Activated naive CD4-positive, alpha-beta T cell treated with anti-CD3 and anti-CD28 coated beads, Interleukin-2, amount 10 ng/mL, durations not matched to agents 7 days and 5 days (primary cell): ENCODE results near the gene CALML3.
"Not testable (repeated sequence)": the region's sequence is repeated elsewhere in the genome, so short reads cannot be mapped to it uniquely, and the experiment has no call there.

Experiments used
- CTCF ChIA-PET: fragments of 350-600 bp; sonication (Branson Sonifier 250); formaldehyde crosslinking; loops from one replicate; lab custom pipeline; 2021; ENCODE audit warnings: antibody characterized with exemption; lab: Charles Lee
- DNase-seq: peaks from one replicate; pipeline ENCODE4 v3.0.0-alpha.2; 2020
- H3K27ac Mint-ChIP-seq: one replicate; pipeline ENCODE4 v1.8.0; 2021; ENCODE audit warnings: mild to moderate bottlenecking, moderate library complexity, mixed read lengths
- H3K27me3 Mint-ChIP-seq: one replicate; pipeline ENCODE4 v1.8.0; 2021; ENCODE audit warnings: mild to moderate bottlenecking, mixed read lengths
- H3K36me3 Mint-ChIP-seq: one replicate; pipeline ENCODE4 v1.8.0; 2021; ENCODE audit warnings: mixed read lengths
- H3K4me1 Mint-ChIP-seq: one replicate; pipeline ENCODE4 v1.8.0; 2021; ENCODE audit warnings: mixed read lengths
- H3K4me3 Mint-ChIP-seq: one replicate; pipeline ENCODE4 v1.8.0; 2021; ENCODE audit warnings: mild to moderate bottlenecking, moderate library complexity, mixed read lengths
- H3K9me3 Mint-ChIP-seq: one replicate; pipeline ENCODE4 v1.8.0; 2021; ENCODE audit warnings: mixed read lengths

CALML3 gene

GRCh38 chr10:5524641-5525560 lies at the start of gene CALML3:
Gene CALML3 (plus strand): TSS chr10:5524961. CDS start chr10:5525086, 125 bp downstream.
- no peak for DNase-seq
- CTCF ChIA-PET: no interaction called here
- no peaks in the 10 kb centered on the region for H3K4me1 Mint-ChIP-seq
- H3K27me3 Mint-ChIP-seq: peaks cover 22% of the 10 kb centered on the region
- H3K36me3 Mint-ChIP-seq: no peaks in the 10 kb centered on the region
- no peak within 1 kb of the TSS for H3K27ac Mint-ChIP-seq
- no peak within 1 kb of the TSS for H3K4me3 Mint-ChIP-seq
- no peaks in the 10 kb centered on the region for H3K9me3 Mint-ChIP-seq

GRCh38 chr10:5475088-5475487 lies 49.7 kb upstream of the CALML3 start:
- CTCF ChIA-PET, H3K27ac Mint-ChIP-seq, H3K9me3 Mint-ChIP-seq, H3K4me1 Mint-ChIP-seq, H3K36me3 Mint-ChIP-seq, DNase-seq, H3K4me3 Mint-ChIP-seq: not testable (repeated sequence)
- H3K27me3 Mint-ChIP-seq: peaks cover 21% of the 10 kb centered on the region

DNA sequence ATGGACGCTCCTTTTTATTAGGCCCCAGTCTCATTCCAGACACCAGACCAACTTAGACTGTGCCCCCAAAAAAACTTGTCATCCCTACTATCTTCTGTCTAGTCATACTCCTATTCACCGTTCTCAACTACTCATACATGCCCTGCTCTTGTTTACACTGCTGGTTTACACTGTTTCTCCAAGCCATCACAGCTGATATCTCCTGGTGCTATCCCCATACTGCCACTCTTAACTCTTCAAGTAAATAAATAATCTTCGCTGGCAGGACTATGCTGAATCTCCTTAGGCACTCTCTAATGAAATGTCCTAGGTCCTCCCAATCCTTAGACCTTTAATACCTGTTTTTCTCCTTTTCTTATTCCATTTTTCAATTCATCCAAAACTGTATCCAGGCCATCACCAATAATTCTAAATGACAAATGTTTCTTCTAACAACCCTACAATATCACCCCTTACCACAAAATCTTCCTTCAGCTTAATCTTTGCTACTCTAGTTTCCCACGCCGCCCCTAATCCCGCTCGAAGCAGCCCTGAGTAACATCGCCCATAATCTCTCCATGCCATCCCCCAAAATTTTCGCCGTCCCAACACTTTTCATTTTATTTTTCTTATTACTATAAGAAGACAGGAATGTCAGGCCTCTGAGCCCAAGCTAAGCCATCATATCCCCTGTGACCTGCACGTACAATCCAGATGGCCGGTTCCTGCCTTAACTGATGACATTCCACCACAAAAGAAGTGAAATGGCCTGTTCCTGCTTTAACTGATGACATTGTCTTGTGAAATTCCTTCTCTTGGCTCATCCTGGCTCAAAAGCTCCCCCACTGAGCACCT lies 48.6 kb upstream of the CALML3 start:
- H3K9me3 Mint-ChIP-seq, H3K4me3 Mint-ChIP-seq, H3K4me1 Mint-ChIP-seq, DNase-seq, CTCF ChIA-PET, H3K27ac Mint-ChIP-seq, H3K36me3 Mint-ChIP-seq: not testable (repeated sequence)
- H3K27me3 Mint-ChIP-seq: peaks cover 29% of the 10 kb centered on the region

DNA sequence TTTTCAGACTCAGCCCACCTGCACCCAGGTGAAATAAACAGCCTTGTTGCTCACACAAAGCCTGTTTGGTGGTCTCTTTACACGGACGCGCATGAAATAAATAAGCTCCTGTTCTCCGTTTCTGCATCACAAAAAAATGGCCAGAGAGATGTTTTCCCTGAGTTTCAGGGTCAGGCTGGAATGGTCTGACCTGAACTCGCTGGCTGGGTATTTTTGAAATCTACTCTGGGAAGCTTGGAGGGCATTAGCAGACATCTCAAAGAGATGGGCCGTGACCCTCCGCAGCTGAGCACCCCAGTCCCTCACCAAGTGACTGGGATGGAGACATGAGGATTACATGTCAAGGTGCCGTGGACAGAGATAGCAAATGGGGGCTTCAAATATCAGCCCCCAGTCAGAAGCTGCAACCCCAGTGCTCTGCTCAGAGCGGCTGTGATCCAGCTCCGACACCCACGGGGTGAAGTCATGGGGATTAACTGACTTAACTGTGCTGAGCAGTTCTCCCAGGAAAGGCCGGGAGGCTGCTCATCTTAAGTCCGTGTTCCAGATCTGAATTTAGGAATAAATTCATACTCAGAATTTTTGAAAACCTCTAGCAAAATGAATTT lies 47.7 kb upstream of the CALML3 start:
- Mint-ChIP-seq H3K4me3 (no peak overlapping the region), H3K36me3 (no peaks in the 10 kb centered on the region), H3K9me3 (no peaks in the 10 kb centered on the region), H3K27ac (no peak overlapping the region), H3K4me1 (no peaks in the 10 kb centered on the region), H3K27me3 (peaks cover 23% of the 10 kb centered on the region)
- DNase-seq: no peak
- CTCF ChIA-PET: interaction anchor here (1.7 kb wide), 1 partner anchor 146 kb away, joined by 6 read pairs; no protein-coding TSS in a partner anchor

DNA sequence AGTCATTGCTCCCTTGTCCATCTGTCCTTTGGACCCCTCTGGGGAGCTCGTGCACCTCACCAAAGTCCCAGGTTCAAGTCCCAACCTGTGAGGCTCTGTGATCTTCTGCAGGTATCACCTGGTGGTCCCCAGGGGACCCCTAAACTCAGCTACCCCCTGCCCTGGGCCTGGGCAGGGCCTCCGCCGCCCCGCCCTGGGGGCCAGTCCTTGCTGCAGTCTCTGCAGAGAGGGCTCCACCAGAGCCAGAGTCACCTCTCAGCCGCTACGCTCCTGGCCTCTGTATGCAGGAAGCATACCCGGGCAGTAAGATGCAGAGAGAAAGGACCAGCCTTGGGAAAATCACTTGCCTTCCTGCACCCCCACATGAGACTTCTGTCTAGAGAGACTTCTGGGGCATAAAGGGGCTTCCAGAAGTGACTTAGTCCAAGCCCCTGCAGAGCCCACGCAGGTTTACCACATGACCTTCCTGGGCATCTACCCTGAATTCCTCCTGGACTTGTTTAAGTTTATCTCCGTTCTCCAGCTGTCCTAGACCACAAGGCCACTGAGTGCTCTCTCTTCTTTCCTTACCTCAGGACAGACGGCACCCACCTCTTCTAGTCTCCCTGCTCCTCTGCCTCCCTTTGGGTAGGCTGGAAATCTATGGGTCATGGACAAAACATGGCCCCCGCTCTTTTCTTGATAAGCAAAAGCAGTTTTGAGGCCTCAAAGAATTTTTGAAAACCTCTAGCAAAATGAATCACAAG lies 46.6 kb upstream of the CALML3 start:
- no peaks in the 10 kb centered on the region for H3K4me1 Mint-ChIP-seq
- no peak for DNase-seq
- CTCF ChIA-PET: interaction anchor here (1.7 kb wide), 1 partner anchor 145 kb away, joined by 6 read pairs; no protein-coding TSS in a partner anchor
- no peaks in the 10 kb centered on the region for H3K36me3 Mint-ChIP-seq
- H3K27me3 Mint-ChIP-seq: peaks cover 23% of the 10 kb centered on the region
- no peak overlapping the region for H3K27ac Mint-ChIP-seq
- H3K9me3 Mint-ChIP-seq: no peaks in the 10 kb centered on the region
- H3K4me3 Mint-ChIP-seq: no peak overlapping the region

DNA sequence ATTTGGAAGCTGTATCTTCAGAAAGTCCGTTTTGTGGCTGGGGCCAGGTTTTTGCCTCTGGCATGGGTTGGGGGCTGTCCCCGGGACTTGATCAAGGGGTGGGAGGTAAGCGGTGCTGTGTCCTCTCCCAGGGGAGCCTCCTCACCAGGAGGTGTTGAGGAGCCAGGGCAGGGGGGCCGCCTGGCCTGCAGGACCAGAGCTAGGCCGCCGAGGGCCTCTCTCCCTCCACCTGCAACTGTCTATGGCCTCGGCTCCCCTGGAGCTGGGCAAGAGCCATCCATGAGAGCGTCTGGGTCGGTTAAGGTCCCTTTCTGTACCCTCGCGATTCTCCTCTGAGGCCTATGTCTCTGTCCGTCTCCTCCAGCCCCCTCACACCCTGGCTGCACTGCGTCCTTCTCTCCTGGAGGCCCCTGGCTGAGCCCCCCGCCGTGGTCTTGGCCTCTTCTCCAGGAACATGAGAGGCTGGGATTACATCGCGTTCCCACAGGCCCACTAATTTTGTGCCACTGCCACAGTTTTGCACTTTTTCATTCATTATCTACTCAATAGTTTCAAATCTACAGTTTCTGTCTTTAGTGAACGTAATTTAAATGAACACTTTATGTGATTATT lies 46.0 kb upstream of the CALML3 start:
- CTCF ChIA-PET: no interaction called here
- H3K9me3 Mint-ChIP-seq: no peaks in the 10 kb centered on the region
- peaks cover 26% of the 10 kb centered on the region for H3K27me3 Mint-ChIP-seq
- H3K4me1 Mint-ChIP-seq: no peaks in the 10 kb centered on the region
- H3K36me3 Mint-ChIP-seq: no peaks in the 10 kb centered on the region
- H3K4me3 Mint-ChIP-seq: no peak overlapping the region
- no peak overlapping the region for H3K27ac Mint-ChIP-seq
- DNase-seq: no peak

GRCh38 chr10:5479481-5480161 lies 45.1 kb upstream of the CALML3 start:
- H3K27me3 Mint-ChIP-seq: peaks cover 26% of the 10 kb centered on the region
- no peaks in the 10 kb centered on the region for H3K36me3 Mint-ChIP-seq
- H3K9me3 Mint-ChIP-seq: no peaks in the 10 kb centered on the region
- CTCF ChIA-PET: no interaction called here
- no peak overlapping the region for H3K27ac Mint-ChIP-seq
- no peak overlapping the region for H3K4me3 Mint-ChIP-seq
- no peak for DNase-seq
- no peaks in the 10 kb centered on the region for H3K4me1 Mint-ChIP-seq

DNA sequence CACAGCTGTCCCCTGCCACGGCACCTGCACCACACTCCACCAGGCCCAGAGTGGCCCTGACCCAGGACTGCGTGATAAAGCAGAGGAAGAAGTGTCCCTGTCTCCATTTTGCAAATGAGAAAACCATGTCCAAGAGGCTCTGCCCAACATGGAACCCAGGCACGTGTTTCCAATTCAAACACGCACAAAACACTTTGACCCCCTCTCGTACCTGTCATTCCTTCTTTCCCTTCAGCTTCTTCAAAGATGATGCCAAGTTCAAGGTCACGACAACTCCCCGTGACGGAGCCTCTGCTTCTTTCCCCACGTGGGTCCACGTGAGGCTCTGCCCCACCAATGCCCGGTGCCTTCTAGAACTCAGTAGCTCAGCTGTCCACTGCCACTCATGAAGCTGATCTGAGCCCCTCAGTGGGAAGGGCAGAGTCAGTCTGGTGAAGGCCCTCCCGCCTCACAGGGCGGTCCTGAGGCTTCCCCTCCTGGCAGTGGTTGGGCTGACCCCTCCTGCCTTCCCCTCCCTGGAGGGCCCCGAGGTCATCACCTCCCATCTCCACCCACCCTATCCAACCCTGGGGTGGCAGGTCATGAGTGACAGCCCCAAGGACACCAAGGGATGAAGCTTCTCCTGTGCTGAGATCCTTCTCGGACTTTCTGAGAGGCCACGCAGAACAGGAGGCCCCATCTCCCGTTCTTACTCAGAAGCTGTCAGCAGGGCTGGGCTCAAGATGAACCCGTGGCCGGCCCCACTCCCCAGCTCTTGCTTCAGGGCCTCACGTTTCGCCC lies 44.4 kb upstream of the CALML3 start:
- peaks cover 31% of the 10 kb centered on the region for H3K27me3 Mint-ChIP-seq
- H3K4me3 Mint-ChIP-seq: no peak overlapping the region
- CTCF ChIA-PET: no interaction called here

DNA sequence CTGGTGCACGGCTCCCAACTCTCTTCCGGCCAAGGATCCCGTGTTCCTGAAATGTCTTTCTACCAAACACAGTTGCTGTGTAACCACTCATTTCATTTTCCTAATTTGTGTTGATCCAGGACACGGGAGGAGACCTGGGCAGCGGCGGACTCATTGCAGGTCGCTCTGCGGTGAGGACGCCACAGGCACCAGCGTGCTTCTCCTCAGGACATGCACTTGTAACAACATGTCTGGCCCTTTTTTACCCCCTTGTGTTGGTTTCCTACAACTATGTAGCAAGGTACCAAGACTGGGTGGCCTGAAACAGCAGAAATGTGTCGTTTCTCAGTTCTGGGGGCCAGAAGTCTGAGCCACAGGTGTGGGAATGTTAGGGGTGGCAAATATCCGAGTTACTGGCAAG lies 43.6 kb upstream of the CALML3 start:
- peaks cover 39% of the 10 kb centered on the region for H3K27me3 Mint-ChIP-seq
- no peaks in the 10 kb centered on the region for H3K9me3 Mint-ChIP-seq
- no peaks in the 10 kb centered on the region for H3K36me3 Mint-ChIP-seq

More for the DNA sequence above, 44.4 kb upstream of the CALML3 start:
- no peaks in the 10 kb centered on the region for H3K36me3 Mint-ChIP-seq
- no peak for DNase-seq
- no peaks in the 10 kb centered on the region for H3K9me3 Mint-ChIP-seq
- no peak overlapping the region for H3K27ac Mint-ChIP-seq
- H3K4me1 Mint-ChIP-seq: no peaks in the 10 kb centered on the region

DNA sequence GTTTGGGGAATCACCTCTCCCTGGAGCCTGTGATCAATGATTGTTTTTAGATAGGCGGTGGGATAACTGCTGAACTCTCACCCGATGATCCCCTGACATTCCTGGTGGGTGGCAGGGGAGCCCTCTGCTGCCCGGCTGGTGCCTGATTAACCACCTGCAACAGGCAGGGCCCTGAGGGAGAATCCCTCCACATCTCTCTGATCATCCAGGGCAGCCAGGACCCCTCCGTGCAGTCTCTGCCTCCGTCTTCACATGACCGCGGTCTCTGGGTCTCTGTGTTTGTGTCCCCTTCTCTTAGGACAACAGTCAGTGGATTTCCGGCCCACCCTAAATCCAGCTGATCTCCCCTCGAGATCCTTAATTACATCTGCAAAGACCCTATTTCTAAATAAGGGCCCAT lies 42.7 kb upstream of the CALML3 start:
- no peak overlapping the region for H3K4me3 Mint-ChIP-seq
- no peaks in the 10 kb centered on the region for H3K9me3 Mint-ChIP-seq
- CTCF ChIA-PET: no interaction called here
- DNase-seq: no peak
- no peaks in the 10 kb centered on the region for H3K36me3 Mint-ChIP-seq
- H3K27me3 Mint-ChIP-seq: peaks cover 48% of the 10 kb centered on the region
- H3K4me1 Mint-ChIP-seq: no peaks in the 10 kb centered on the region
- H3K27ac Mint-ChIP-seq: no peak overlapping the region

More for the DNA sequence above, 43.6 kb upstream of the CALML3 start:
- H3K4me1 Mint-ChIP-seq: no peaks in the 10 kb centered on the region
- H3K4me3 Mint-ChIP-seq: no peak overlapping the region
- H3K27ac Mint-ChIP-seq: no peak overlapping the region
- CTCF ChIA-PET: no interaction called here
- no peak for DNase-seq

DNA sequence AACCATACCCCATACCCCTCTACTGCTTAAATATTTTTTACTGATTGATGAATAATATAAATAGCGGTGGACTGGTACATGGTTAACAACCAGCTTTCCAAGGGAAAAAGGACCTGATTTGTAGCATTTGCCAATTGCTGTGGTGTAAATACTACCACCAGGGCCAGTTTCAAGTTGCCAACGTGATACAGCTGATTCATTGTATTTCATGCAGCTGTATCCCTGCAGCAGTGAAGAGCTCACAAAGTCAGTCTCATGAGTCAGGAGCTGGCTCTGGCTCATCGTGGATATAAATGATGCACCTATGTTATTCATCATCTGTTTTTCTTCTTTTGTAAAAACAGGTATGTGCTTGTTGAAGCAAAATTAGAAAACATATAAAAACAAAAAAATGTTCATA lies 40.6 kb upstream of the CALML3 start:
- Mint-ChIP-seq H3K4me1 (no peaks in the 10 kb centered on the region), H3K4me3 (no peak overlapping the region), H3K27me3 (peaks cover 45% of the 10 kb centered on the region), H3K9me3 (no peaks in the 10 kb centered on the region), H3K36me3 (no peaks in the 10 kb centered on the region), H3K27ac (no peak overlapping the region)
- no peak for DNase-seq
- CTCF ChIA-PET: no interaction called here

DNA sequence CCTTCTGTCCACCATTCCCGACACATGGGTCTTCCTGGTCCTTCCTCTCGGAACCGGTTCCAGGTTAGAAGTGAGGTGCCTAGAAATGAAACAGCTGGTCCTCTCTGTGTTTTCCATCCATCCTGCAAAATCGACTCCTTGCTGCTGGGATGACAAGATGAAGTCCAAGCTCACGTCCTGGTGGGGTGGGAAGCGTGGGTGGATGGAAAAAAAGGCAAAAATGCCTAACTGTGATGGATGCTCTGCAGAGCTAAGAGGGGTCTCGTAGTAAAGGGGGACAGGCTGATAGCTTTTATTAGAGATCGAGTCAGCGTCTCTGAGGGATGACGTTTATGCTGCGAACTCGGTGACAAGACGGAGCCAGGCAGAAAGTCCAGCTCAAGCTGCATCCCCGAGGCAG lies 39.5 kb upstream of the CALML3 start:
- CTCF ChIA-PET: no interaction called here
- H3K36me3 Mint-ChIP-seq: no peaks in the 10 kb centered on the region
- H3K4me1 Mint-ChIP-seq: no peaks in the 10 kb centered on the region
- no peak for DNase-seq
- H3K9me3 Mint-ChIP-seq: no peaks in the 10 kb centered on the region
- no peak overlapping the region for H3K4me3 Mint-ChIP-seq
- no peak overlapping the region for H3K27ac Mint-ChIP-seq
- H3K27me3 Mint-ChIP-seq: peaks cover 41% of the 10 kb centered on the region
